ENCODE results near the gene P2RY14.

Gene P2RY14

DNA sequence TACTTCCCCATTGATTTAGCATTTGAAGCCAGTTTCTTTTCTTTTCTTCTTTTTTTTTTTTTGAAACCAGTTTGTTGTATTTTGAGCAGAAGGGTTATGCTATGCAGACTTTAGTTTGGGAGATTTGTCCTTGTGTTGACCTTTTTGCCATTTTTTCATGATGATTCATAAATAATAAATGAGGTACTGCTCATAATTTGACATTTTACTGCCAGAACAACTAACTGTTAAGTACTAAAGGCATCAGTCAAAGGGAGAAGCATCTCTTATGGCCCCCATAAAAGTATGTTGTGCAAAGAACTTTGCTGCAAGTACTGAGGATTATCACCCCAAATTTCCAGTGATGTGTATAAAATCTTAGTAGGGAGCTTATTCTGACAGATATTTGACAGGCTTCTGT lies 40.0 kb upstream of the P2RY14 start:
- DNase-seq (ENCODE audit: low read depth): no peak
- H3K4me3 ChIP-seq (ENCODE audit: low read depth, low read length): no peak overlapping the region
- TF ChIP-seq, protein P1, sequence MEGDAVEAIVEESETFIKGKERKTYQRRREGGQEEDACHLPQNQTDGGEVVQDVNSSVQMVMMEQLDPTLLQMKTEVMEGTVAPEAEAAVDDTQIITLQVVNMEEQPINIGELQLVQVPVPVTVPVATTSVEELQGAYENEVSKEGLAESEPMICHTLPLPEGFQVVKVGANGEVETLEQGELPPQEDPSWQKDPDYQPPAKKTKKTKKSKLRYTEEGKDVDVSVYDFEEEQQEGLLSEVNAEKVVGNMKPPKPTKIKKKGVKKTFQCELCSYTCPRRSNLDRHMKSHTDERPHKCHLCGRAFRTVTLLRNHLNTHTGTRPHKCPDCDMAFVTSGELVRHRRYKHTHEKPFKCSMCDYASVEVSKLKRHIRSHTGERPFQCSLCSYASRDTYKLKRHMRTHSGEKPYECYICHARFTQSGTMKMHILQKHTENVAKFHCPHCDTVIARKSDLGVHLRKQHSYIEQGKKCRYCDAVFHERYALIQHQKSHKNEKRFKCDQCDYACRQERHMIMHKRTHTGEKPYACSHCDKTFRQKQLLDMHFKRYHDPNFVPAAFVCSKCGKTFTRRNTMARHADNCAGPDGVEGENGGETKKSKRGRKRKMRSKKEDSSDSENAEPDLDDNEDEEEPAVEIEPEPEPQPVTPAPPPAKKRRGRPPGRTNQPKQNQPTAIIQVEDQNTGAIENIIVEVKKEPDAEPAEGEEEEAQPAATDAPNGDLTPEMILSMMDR (IDR thresholded peaks at IDR 0.05; ENCODE audit: insufficient read depth, low read depth, low read length, missing control alignments): no peak

DNA sequence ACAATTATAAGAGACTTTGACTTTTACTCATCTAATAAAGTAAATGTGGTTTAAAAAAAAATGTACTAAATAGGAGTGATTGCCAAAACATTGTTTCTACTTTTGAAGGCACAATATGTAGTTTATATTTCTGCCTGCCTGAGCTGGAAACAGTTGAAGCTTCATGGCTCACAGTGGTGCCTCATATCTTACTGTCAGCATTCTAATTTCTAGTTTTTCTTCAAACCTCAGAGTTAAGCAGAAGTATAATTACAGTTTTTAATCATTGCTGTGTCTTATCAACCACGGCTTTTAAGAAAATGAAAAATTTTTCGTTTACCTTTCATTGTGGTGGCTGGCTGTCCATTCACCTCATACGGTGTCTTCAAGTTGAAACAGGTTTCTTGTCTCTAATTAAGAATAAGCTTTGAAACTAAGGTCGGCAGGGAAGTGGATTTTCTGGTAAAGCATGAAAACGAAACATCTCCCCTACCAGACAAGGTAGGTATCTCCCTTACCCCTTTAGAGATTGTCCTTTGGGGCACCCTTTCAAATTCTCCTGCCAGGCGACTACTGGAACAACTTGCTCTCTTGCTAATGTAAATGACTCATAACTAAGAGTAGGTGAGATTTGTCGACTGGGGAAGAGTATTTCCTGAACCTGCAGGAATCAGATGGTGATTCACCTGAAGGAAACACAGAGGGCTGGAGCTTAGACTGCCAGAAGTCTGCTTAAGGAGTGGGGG lies 38.1 kb upstream of the P2RY14 start, which contains the start of gene GPR87:
TSS of gene GPR87 (minus strand) at position 554 of the 725 bp plus-strand sequence. CDS start 16,720 bp downstream, outside the sequence.
- TF ChIP-seq, protein P1 (IDR thresholded peaks at IDR 0.05; ENCODE audit: insufficient read depth, low read depth, low read length, missing control alignments): no peak
- DNase-seq (ENCODE audit: low read depth): peak; percentile 30
- no peak within 1 kb of the TSS for H3K4me3 ChIP-seq (ENCODE audit: low read depth, low read length)

DNA sequence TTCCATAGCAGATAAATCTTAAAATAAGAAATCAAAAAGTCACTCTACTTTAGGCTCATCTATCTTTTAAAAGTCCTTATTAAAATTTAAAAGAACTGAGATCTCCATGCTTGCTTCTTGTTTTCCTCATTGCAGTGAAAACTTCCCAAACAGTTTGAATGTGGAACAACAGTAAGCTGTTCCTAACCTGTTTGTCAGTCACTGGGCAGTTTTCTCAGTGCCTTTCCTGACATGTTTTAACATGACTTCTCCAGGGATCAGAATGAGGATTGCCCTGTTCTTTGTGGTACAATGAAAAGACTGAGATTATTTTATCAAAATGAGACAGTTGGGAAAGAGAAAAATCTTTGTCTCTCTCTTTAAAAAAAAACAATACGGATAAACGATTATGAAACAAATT lies 37.5 kb upstream of the P2RY14 start:
- TF ChIP-seq, protein P1 (IDR thresholded peaks at IDR 0.05; ENCODE audit: insufficient read depth, low read depth, low read length, missing control alignments): no peak
- no peak overlapping the region for H3K4me3 ChIP-seq (ENCODE audit: low read depth, low read length)
- DNase-seq (ENCODE audit: low read depth): no peak

DNA sequence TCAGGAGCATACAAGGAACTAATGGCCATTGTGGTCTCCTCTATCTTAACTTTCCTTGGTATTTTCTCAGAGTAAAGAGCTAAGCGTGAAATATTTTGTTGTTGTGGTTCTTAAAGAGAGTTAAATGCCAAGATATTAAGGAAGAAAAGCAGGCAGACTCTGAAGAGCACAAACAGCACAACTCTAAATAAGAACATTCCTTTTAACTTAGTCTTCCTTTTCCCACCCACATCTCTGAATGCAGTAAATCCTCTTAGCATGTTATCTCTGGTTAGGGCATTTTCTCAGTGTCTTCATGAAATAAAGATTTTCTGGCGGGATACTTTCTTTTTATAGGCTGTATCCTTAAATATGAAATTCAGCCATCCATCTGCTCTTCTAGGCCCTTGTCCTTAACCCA lies 36.8 kb upstream of the P2RY14 start:
- TF ChIP-seq, protein P1 (IDR thresholded peaks at IDR 0.05; ENCODE audit: insufficient read depth, low read depth, low read length, missing control alignments): no peak
- no peak for DNase-seq (ENCODE audit: low read depth)
- H3K4me3 ChIP-seq (ENCODE audit: low read depth, low read length): no peak overlapping the region

DNA sequence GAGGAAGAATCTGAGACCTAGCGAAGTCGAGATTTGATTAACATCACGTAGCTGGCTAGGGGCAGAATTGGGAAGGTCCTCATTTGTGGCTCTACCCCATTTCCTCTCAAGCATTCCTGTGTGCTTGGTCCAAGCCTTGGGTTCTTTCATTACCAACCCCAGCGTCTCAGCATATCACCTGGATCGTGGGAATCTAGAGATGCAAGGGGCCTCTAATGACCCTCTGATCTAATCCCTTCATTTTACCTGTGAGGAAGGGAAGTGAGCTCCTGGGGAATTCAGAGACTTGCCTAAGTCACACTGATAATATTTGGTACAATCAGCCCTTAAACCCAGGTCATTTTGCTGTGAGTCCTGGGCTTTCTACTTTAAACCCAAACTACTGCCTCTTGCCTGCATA lies 36.3 kb upstream of the P2RY14 start:
- no peak for DNase-seq (ENCODE audit: low read depth)
- TF ChIP-seq, protein P1 (IDR thresholded peaks at IDR 0.05; ENCODE audit: insufficient read depth, low read depth, low read length, missing control alignments): no peak
- no peak overlapping the region for H3K4me3 ChIP-seq (ENCODE audit: low read depth, low read length)

DNA sequence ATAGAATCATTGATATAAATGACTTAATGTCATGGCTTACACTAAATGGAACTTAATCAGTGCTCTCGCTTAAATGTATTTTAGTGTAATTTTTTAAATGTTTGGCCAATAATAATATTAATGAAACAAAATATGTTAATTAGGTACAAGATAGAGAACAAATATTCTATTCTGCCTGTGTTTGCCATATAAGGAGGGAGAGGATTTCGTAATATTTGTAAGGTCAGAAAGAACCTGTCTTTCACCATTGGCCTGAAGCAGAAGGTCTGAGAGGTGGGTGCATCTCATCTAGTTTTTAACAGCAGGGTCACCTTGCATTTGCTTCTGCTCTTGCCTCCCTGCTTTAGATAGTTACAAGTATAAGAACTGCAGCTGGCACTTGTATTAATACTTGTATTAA lies 35.8 kb upstream of the P2RY14 start:
- H3K4me3 ChIP-seq (ENCODE audit: low read depth, low read length): no peak overlapping the region
- TF ChIP-seq, protein P1 (IDR thresholded peaks at IDR 0.05; ENCODE audit: insufficient read depth, low read depth, low read length, missing control alignments): no peak
- no peak for DNase-seq (ENCODE audit: low read depth)

DNA sequence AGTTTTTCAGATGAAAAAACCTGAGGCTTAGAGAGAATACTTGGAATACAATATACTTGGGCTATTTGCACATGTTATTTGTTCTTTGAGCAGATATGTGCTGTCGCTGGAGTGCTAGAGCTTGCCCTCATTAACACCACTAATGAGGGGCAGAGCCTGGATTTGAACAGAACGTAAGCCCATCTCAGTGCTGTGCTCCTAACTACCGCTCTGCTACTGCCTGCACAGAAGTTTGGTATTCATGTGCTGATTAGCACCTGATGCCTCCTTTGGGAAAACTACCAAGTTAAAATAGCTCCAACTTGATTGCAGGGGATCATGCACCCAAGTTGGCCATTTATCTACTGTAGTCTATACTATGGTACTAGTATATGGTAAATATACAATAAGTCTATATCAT lies 34.6 kb upstream of the P2RY14 start:
- TF ChIP-seq, protein P1 (IDR thresholded peaks at IDR 0.05; ENCODE audit: insufficient read depth, low read depth, low read length, missing control alignments): no peak
- no peak overlapping the region for H3K4me3 ChIP-seq (ENCODE audit: low read depth, low read length)
- no peak for DNase-seq (ENCODE audit: low read depth)

All from GM12865 (cell line).